Mammary epithelial cell (primary cell): ENCODE results near the gene FXYD2.

ENCODE experiments used
- CTCF ChIP-seq, 2 donors: IDR thresholded peaks in 1 of 2; conservative IDR thresholded peaks in 1 of 2; 2 replicates each; pipeline ENCODE4 v1.5.1; 2011 to 2012; ENCODE audit warnings: inconsistent platforms in 2 of 2, low read length in 2 of 2, mild to moderate bottlenecking in 2 of 2, control low read depth in 1 of 2, low read depth in 1 of 2; ENCODE audit not compliant: insufficient read depth in 1 of 2; ENCODE audit errors: extremely low read depth in 1 of 2
- EZH2 ChIP-seq: IDR thresholded peaks from 2 replicates; pipeline ENCODE4 v1.6.1; 2012; ENCODE audit warnings: low read length, inconsistent platforms, borderline replicate concordance

- no peak for TF ChIP-seq CTCF (conservative IDR thresholded peaks at IDR 0.05 in 1 of 2, IDR thresholded peaks at IDR 0.05 in 1 of 2; ENCODE audit: extremely low read depth in 1 of 2, insufficient read depth in 1 of 2, low read depth in 1 of 2, low read length in 2 of 2)
- TF ChIP-seq EZH2: no peak
These were observed 5.5 kb upstream of the FXYD2 start for GRCh38 chr11:117830072-117830471.
